Subcutaneous adipose tissue (tissue), 4 donors: ENCODE measurements around the gene LIPG. TPM values are rescaled to one million over a fixed set of nuclear protein-coding genes. Genes with fewer than 3 reads are reported as not detected.

Experiments
- CTCF ChIP-seq: fragments of 450-650 bp; IDR thresholded peaks from one replicate; pipeline ENCODE4 v1.5.1; 2016; ENCODE audit warnings: low read depth, mild to moderate bottlenecking, control low read depth, antibody characterized with exemption, moderate library complexity
- total RNA-seq, 4 donors: library from RNA; depleted of rRNA; stranded (reverse); fragments of >200 nt; gene quantifications; one replicate each; pipeline ENCODE4 v1.1.0, GENCODE V29; 2016

Gene LIPG
- total RNA-seq, 4 donors from 2014 or later: 0.34 to 1.1 TPM; not detected in 2

- TF ChIP-seq CTCF: no peak
These were observed 40.5 kb upstream of the LIPG start for GRCh38 chr18:49521216-49521835.

- TF ChIP-seq CTCF: no peak
These were observed 37.5 kb upstream of the LIPG start for GRCh38 chr18:49524349-49524748.

GRCh38 chr18:49524951-49525350 lies 36.9 kb upstream of the LIPG start:
- no peak for TF ChIP-seq CTCF

GRCh38 chr18:49525981-49526380 lies 35.9 kb upstream of the LIPG start:
- no peak for TF ChIP-seq CTCF

- TF ChIP-seq CTCF: no peak
These were observed 34.1 kb upstream of the LIPG start for GRCh38 chr18:49527631-49528327.

- no peak for TF ChIP-seq CTCF
These were observed 32.3 kb upstream of the LIPG start for GRCh38 chr18:49529596-49529995.

- TF ChIP-seq CTCF: no peak
These were observed 30.1 kb upstream of the LIPG start for GRCh38 chr18:49531678-49532153.
